ENCODE results near the gene PRR18. TPM values are rescaled to one million over a fixed set of nuclear protein-coding genes. Genes with fewer than 3 reads are reported as not detected.
A peak's percentile ranks its signal among the peaks of the same experiment; 100 is the strongest.

The PRR18 gene
- total RNA-seq, 1 experiment from 2014 or later: not detected

DNA sequence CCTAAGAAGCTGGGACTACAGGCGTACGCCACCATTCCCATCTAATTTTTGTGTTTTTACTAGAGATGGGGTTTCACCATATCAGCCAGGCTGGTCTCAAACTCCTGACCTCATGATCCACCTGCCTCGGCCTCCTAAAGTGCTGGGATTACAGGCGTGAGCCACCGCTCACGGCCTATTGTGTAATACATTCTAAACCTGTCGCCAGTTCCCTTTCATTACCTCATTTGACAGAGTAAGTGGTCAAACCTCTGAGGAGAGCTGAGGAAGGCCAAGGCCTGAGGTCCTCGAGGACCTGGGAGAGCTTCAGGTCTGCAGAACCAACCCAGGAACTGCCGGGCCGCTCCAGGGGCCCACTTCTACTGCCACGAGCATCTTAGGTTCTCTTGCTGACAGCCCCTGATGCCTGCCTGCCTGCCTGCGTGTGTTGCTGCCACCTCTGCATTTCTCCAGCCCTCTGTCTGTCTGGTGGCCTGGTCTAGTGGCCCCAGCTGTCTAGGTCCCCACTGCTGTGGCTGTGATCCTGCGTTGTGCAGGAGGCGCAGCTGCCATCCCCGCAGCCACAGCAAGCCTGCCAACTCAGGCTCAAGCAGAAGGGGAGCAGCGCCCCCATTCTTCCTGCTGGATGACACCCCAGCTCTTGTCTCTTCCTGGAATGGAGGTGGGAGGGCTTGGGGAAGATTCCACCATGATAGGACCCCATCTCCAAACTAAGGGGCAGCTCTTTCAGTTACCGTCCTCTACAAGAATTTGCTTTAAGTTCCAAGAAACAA, 45.3 kb downstream of the PRR18 start:
- DNase-seq: no peak
- BruUV-seq (replicated peaks): no TSS peak
- Histone ChIP-seq H3K4me2 (no peak overlapping the region), H3K36me3 (ENCODE audit: low read depth) (no peaks in the 10 kb centered on the region), H3F3A (ENCODE audit: insufficient read depth, low read depth) (no peaks in the 10 kb centered on the region), H3K27me3 (ENCODE audit: insufficient read depth, low read depth) (no peaks in the 10 kb centered on the region), H3K4me1 (replicated peaks; ENCODE audit: insufficient read depth) (no peaks in the 10 kb centered on the region), H3K9me3 (ENCODE audit: insufficient read depth, low read depth) (no peaks in the 10 kb centered on the region), H3K9me2 (ENCODE audit: insufficient read depth) (no peaks in the 10 kb centered on the region), H3K79me2 (ENCODE audit: low read depth) (no peaks in the 10 kb centered on the region), H4K20me1 (ENCODE audit: insufficient read depth) (no peaks in the 10 kb centered on the region), H3K4me3 (no peak overlapping the region), H3K27ac (no peak overlapping the region), H2AFZ (no peak overlapping the region)
- TF ChIP-seq CTCF (conservative IDR thresholded peaks at IDR 0.05) (no peak), EZH2 (IDR thresholded peaks at IDR 0.05; ENCODE audit: low read depth) (no peak)
- CTCF ChIA-PET: no interaction called here
- intact Hi-C loops (cut with micrococcal nuclease; ENCODE audit: unreplicated experiment): no loop called here
- POLR2A ChIA-PET (ENCODE audit: unreplicated experiment): no interaction called here

GRCh38 chr6:166259296-166259977, 48.8 kb downstream of the PRR18 start:
- intact Hi-C loops (cut with micrococcal nuclease; ENCODE audit: unreplicated experiment): no loop called here
- CTCF ChIA-PET: no interaction called here
- Histone ChIP-seq H3K27ac (no peak overlapping the region), H3K4me3 (no peak overlapping the region), H3K4me2 (no peak overlapping the region), H3K36me3 (ENCODE audit: low read depth) (no peaks in the 10 kb centered on the region), H3K9me2 (ENCODE audit: insufficient read depth) (no peaks in the 10 kb centered on the region), H2AFZ (no peak overlapping the region), H3K27me3 (ENCODE audit: insufficient read depth, low read depth) (peaks cover 4% of the 10 kb centered on the region; the same call in 1 of the 2 replicates), H3K4me1 (replicated peaks; ENCODE audit: insufficient read depth) (no peaks in the 10 kb centered on the region), H3K9me3 (ENCODE audit: insufficient read depth, low read depth) (no peaks in the 10 kb centered on the region), H4K20me1 (ENCODE audit: insufficient read depth) (no peaks in the 10 kb centered on the region), H3F3A (ENCODE audit: insufficient read depth, low read depth) (no peaks in the 10 kb centered on the region), H3K79me2 (ENCODE audit: low read depth) (no peaks in the 10 kb centered on the region)
- no peak for DNase-seq
- TF ChIP-seq CTCF (conservative IDR thresholded peaks at IDR 0.05) (no peak), EZH2 (IDR thresholded peaks at IDR 0.05; ENCODE audit: low read depth) (no peak)
- POLR2A ChIA-PET (ENCODE audit: unreplicated experiment): no interaction called here
- no TSS peak for BruUV-seq (replicated peaks)

- Histone ChIP-seq H3K27me3 (ENCODE audit: insufficient read depth, low read depth) (peaks cover 4% of the 10 kb centered on the region; the same call in 1 of the 2 replicates), H3K4me3 (no peak overlapping the region), H3K4me2 (no peak overlapping the region), H3F3A (ENCODE audit: insufficient read depth, low read depth) (no peaks in the 10 kb centered on the region), H3K9me3 (ENCODE audit: insufficient read depth, low read depth) (no peaks in the 10 kb centered on the region), H3K9me2 (ENCODE audit: insufficient read depth) (no peaks in the 10 kb centered on the region), H3K4me1 (replicated peaks; ENCODE audit: insufficient read depth) (no peaks in the 10 kb centered on the region), H2AFZ (no peak overlapping the region), H3K27ac (no peak overlapping the region), H4K20me1 (ENCODE audit: insufficient read depth) (no peaks in the 10 kb centered on the region), H3K79me2 (ENCODE audit: low read depth) (no peaks in the 10 kb centered on the region), H3K36me3 (ENCODE audit: low read depth) (no peaks in the 10 kb centered on the region)
- peak in 1 of 2 experiments; percentile 39 for DNase-seq
- ChIA-PET CTCF (no interaction called here), POLR2A (ENCODE audit: unreplicated experiment) (no interaction called here)
- TF ChIP-seq CTCF (conservative IDR thresholded peaks at IDR 0.05) (no peak), EZH2 (IDR thresholded peaks at IDR 0.05; ENCODE audit: low read depth) (no peak)
- BruUV-seq (replicated peaks): no TSS peak
- intact Hi-C loops (cut with micrococcal nuclease; ENCODE audit: unreplicated experiment): no loop called here
These were observed 49.3 kb downstream of the PRR18 start for GRCh38 chr6:166258854-166259276.

Measured in PC-9 (cell line).